ENCODE measurements around the gene UQCC3. TPM values are rescaled to one million over a fixed set of nuclear protein-coding genes. Genes with fewer than 3 reads are reported as not detected.

UQCC3 gene
- total and polyA plus RNA-seq, 2 of the 13 experiments (the other 11 are each of a cell fraction or from before 2014, with no cell fraction given) = 7.7 to 16.0 TPM

GRCh38 chr11:62645946-62646824, 25.3 kb upstream of the UQCC3 start, which contains the start of gene GANAB (continued):
- TF ChIP-seq ZNF564 (CRISPR knock-in tag; IDR thresholded peaks at IDR 0.05) (no peak), KDM4B (CRISPR knock-in tag; IDR thresholded peaks at IDR 0.05) (no peak), NAIF1 (CRISPR knock-in tag; IDR thresholded peaks at IDR 0.05; ENCODE audit: borderline replicate concordance) (no peak; the same call in 1 of the 2 replicates), BRF2 (CRISPR knock-in tag; IDR thresholded peaks at IDR 0.05) (0 out of 2 replicates have a peak, but pooled peaks have one; percentile 44), ZBTB21 (CRISPR knock-in tag; IDR thresholded peaks at IDR 0.05) (no peak), ZNF513 (CRISPR knock-in tag; conservative IDR thresholded peaks at IDR 0.05) (no peak), DNMT3B (CRISPR knock-in tag; conservative IDR thresholded peaks at IDR 0.05) (no peak), ZNF616 (CRISPR knock-in tag; IDR thresholded peaks at IDR 0.05; ENCODE audit: low read depth) (no peak), ZNF101 (CRISPR knock-in tag; IDR thresholded peaks at IDR 0.05; ENCODE audit: borderline replicate concordance, low read depth) (no peak; the same call in 1 of the 2 replicates), EHMT2 (IDR thresholded peaks at IDR 0.05; ENCODE audit: borderline replicate concordance, low read depth, low read length) (no peak), CAMTA2 (CRISPR knock-in tag; IDR thresholded peaks at IDR 0.05; ENCODE audit: borderline replicate concordance) (no peak), ZBTB20 (CRISPR knock-in tag; IDR thresholded peaks at IDR 0.05; ENCODE audit: borderline replicate concordance, low read depth) (peak; percentile 23; the same call in 1 of the 2 replicates), ZBTB7B (CRISPR knock-in tag; IDR thresholded peaks at IDR 0.05) (0 out of 2 replicates have a peak, but pooled peaks have one; percentile 51), U2AF1 (optimal IDR thresholded peaks at IDR 0.05; ENCODE audit: low read depth, low read length) (no peak), HINFP (CRISPR knock-in tag; IDR thresholded peaks at IDR 0.05; ENCODE audit: low read depth) (0 out of 2 replicates have a peak, but pooled peaks have one; percentile 22), ZFP1 (CRISPR knock-in tag; IDR thresholded peaks at IDR 0.05) (no peak), MXD4 (CRISPR knock-in tag; IDR thresholded peaks at IDR 0.05) (peak; percentile 78; the same call in 1 of the 2 replicates), NKX3-1 (CRISPR knock-in tag; IDR thresholded peaks at IDR 0.05) (0 out of 2 replicates have a peak, but pooled peaks have one; percentile 70), E2F2 (CRISPR knock-in tag; IDR thresholded peaks at IDR 0.05; ENCODE audit: borderline replicate concordance) (no peak; the same call in 1 of the 2 replicates), BCL3 (CRISPR knock-in tag; IDR thresholded peaks at IDR 0.05) (no peak; the same call in 1 of the 2 replicates), SPEN (CRISPR knock-in tag; IDR thresholded peaks at IDR 0.05; ENCODE audit: low read depth) (peak; percentile 67; the same call in 1 of the 2 replicates), PHF5A (CRISPR knock-in tag; IDR thresholded peaks at IDR 0.05; ENCODE audit: low read depth, unreplicated experiment) (no peak), RXRB (CRISPR knock-in tag; IDR thresholded peaks at IDR 0.05; ENCODE audit: borderline replicate concordance) (peak; percentile 17)
